Tibial nerve (tissue), 4 donors: ENCODE data around the gene PLSCR1.

Experiments
- CTCF ChIP-seq, 5 experiments: fragments of 200-600 bp in 3 of 5; fragments of 450-650 bp in 2 of 5; sonication (generic) in 3 of 5; IDR thresholded peaks; one replicate each; pipeline ENCODE4 v1.5.1; 2016 to 2019; ENCODE audit warnings: antibody characterized with exemption in 5 of 5, mild to moderate bottlenecking in 3 of 5, moderate library complexity in 2 of 5
- EP300 ChIP-seq, 2 donors: sonication (generic); formaldehyde crosslinking; IDR thresholded peaks; one replicate each; pipeline ENCODE4 v1.6.1; 2017; ENCODE audit warnings: antibody characterized with exemption in 2 of 2, mild to moderate bottlenecking in 1 of 2

GRCh38 chr3:146558781-146559180 is 14.4 kb upstream of the PLSCR1 start:
- no peak for TF ChIP-seq CTCF (IDR thresholded peaks at IDR 0.05)
- TF ChIP-seq EP300 (IDR thresholded peaks at IDR 0.05) = no peak
